SK-N-SH treated with all-trans-retinoic acid at 6 μM for 48 hours (cell line): ENCODE measurements around the gene MLPH.

Experiments
- ARNTL ChIP-seq: fragments of 450-650 bp; formaldehyde crosslinking; IDR thresholded peaks from 2 replicates; pipeline ENCODE4 v1.5.0; 2020; ENCODE audit warnings: low read depth, mild to moderate bottlenecking, moderate library complexity, borderline replicate concordance
- BACH2 ChIP-seq: fragments of 250-450 bp; sonication (Bioruptor Pico); IDR thresholded peaks from 2 replicates; pipeline ENCODE4 v1.9.0; 2021; ENCODE audit warnings: mild to moderate bottlenecking, borderline replicate concordance
- CSDC2 ChIP-seq: fragments of 250-450 bp; sonication (Bioruptor Pico); IDR thresholded peaks from 2 replicates; pipeline ENCODE4 v1.5.0; 2020; ENCODE audit warnings: mild to moderate bottlenecking, moderate library complexity
- CSRNP3 ChIP-seq: fragments of 250-450 bp; sonication (Bioruptor Pico); IDR thresholded peaks from 2 replicates; pipeline ENCODE4 v1.5.1; 2021; ENCODE audit warnings: mild to moderate bottlenecking, moderate library complexity
- ISL1 ChIP-seq: fragments of 250-450 bp; sonication (Bioruptor Pico); IDR thresholded peaks from 2 replicates; pipeline ENCODE4 v2.1.2; 2022; ENCODE audit warnings: mild to moderate bottlenecking, moderate library complexity
- PATZ1 ChIP-seq: fragments of 250-450 bp; sonication (Bioruptor Pico); IDR thresholded peaks from 2 replicates; pipeline ENCODE4 v1.8.0; 2020; ENCODE audit warnings: mild to moderate bottlenecking, moderate library complexity, borderline replicate concordance
- SNAI2 ChIP-seq: fragments of 250-450 bp; sonication (Bioruptor Pico); IDR thresholded peaks from 2 replicates; pipeline ENCODE4 v1.5.0; 2020; ENCODE audit warnings: mild to moderate bottlenecking, moderate library complexity
- ZC3H10 ChIP-seq: fragments of 250-450 bp; sonication (Bioruptor Pico); IDR thresholded peaks from 2 replicates; pipeline ENCODE4 v1.5.1; 2021; ENCODE audit warnings: mild to moderate bottlenecking, moderate library complexity
- ZFP3 ChIP-seq: fragments of 250-450 bp; sonication (Bioruptor Pico); IDR thresholded peaks from 2 replicates; pipeline ENCODE4 v1.5.0; 2020; ENCODE audit warnings: mild to moderate bottlenecking, moderate library complexity
- ZFP30 ChIP-seq: fragments of 450-650 bp; formaldehyde crosslinking; IDR thresholded peaks from 2 replicates; pipeline ENCODE4 v1.5.0; 2022; ENCODE audit warnings: mild to moderate bottlenecking, moderate library complexity
- ZNF565 ChIP-seq: fragments of 450-650 bp; formaldehyde crosslinking; conservative IDR thresholded peaks from 2 replicates; pipeline ENCODE4 v1.5.0; 2020; ENCODE audit warnings: low read depth, mild to moderate bottlenecking, moderate library complexity
- ZNF70 ChIP-seq: fragments of 450-650 bp; formaldehyde crosslinking; IDR thresholded peaks from 2 replicates; pipeline ENCODE4 v1.5.0; 2020; ENCODE audit warnings: mild to moderate bottlenecking, moderate library complexity

DNA sequence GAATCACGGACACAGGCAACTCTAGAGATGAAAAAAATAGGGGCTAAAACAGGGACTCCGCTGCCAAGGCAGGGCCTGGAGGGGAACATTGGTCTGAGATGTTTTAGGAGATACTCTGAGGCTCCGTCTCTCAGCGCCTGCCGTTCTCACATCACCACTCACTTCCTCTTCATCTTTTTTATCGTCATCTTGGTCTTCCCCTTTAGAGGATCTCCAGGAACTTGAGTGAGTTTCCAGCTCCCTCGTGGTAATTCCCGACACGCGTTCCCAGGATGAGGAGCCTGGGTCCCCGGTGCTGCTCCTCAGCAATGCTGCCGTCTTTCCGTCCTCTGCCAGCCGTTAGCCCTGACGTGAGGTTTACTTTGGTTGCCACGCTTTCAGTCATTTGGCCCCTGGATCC lies 16.1 kb downstream of the MLPH start:
- TF ChIP-seq ZNF70 (CRISPR knock-in tag) (no peak), ZNF565 (CRISPR knock-in tag) (no peak), SNAI2 (no peak), ISL1 (no peak), BACH2 (no peak), CSDC2 (no peak), ARNTL (CRISPR knock-in tag) (no peak), ZFP3 (CRISPR knock-in tag) (no peak), ZC3H10 (CRISPR knock-in tag) (no peak), ZFP30 (no peak), PATZ1 (CRISPR knock-in tag) (no peak), CSRNP3 (CRISPR knock-in tag) (no peak)
